CMK (cell line): ENCODE results near the gene AGO3.
A peak's percentile ranks its signal among the peaks of the same experiment; 100 is the strongest.
"Not testable (repeated sequence)": the region's sequence is repeated elsewhere in the genome, so short reads cannot be mapped to it uniquely, and the experiment has no call there.

Experiments used
- DNase-seq: peaks from one replicate; pipeline ENCODE4 v3.0.0-alpha.2; 2010; ENCODE audit warnings: low read depth

The AGO3 gene

GRCh38 chr1:35930593-35931445 is at the start of gene AGO3:
TSS of gene AGO3 (plus strand) at chr1:35931105. CDS start at chr1:35931427, 322 bp downstream.
- peak; percentile 91 for DNase-seq

DNA sequence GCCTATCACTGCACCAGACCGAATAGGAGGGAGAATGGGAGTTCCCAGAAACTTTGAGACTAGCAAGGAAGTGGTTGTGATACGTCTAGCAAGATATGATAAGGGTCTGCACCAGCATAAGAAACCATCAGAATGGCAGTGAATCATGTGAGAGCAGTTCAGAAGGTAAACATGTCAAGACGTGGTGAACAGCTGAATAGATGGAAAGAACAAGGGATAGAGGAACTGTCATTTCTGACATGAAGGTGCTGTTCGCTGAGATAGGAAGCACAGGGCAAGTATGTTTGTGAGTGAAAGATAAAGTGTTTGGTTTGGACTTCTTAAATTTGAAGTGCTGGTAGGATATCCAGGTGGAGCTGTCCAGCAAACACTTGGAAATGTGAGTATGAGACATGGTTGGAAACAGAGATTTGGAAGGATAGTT is 49.0 kb upstream of the AGO3 start:
- peak; percentile 60 for DNase-seq

- no peak for DNase-seq
Measured at GRCh38 chr1:35882586-35882944, 48.3 kb upstream of the AGO3 start.

DNA sequence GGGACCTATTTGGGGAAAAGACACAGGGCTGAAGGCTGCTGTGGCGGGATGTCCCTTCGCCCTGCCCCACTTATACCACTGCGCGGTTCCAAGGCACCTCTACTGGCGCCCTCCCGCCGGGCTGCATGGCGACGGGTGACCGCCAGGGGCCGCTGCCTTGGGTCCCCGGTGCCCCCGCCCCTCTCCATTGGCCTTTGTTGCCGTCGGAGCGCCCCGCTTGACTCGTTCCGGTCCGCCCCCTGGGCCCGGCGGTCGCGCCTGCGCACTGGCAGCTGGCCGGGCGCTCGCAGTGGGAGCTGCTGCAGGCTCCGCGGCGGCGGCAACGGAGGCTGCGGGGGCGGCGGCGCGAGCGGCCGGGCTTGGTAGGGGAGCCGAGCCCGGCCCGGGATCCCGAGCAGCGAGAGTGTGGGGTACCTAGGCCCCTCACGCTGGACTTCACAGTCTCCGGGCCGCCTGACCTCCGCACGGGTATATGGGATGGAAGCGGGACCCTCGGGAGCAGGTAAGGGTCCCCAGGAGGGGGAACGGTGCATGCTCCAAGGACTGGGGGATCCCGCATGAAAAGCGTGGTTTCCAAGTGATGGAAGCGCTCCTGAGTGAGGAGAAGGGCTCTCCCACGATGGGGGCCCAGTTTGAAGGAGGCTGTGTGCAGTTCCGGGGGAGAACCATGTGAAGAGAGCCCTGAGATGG is 47.8 kb upstream of the AGO3 start, which contains the start of gene AGO1:
AGO1 (plus strand) TSS at position 265 of the 690 bp plus-strand sequence; CDS start at position 478, 213 bp downstream.
- DNase-seq: peak; percentile 86

DNA sequence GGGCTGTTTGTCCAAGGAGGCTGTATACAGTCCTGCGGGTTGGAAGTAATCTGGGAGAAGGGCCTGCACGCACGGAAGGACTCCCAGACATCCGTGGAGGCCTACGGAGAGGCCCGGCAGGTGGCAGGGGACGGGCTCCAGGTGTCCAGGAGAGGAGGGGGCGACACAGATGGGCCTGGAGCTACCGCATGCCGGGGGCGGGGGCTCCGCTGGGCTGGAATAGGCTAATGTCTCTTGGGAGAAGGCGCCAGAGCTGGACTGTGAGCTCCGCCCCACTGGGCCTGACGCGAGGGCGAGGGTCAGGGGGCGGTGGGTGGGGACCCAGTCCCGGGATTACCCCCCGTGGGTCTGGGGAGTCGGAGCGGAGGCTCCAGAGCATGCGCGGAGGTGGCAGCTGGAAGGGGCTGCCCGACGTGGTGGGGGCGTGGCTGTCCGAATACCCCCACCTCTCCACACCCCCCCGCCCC is 47.2 kb upstream of the AGO3 start:
- DNase-seq: no peak

GRCh38 chr1:35884934-35885333 is 46.0 kb upstream of the AGO3 start:
- DNase-seq: no peak

GRCh38 chr1:35885961-35886558 is 44.8 kb upstream of the AGO3 start:
- DNase-seq: no peak

DNA sequence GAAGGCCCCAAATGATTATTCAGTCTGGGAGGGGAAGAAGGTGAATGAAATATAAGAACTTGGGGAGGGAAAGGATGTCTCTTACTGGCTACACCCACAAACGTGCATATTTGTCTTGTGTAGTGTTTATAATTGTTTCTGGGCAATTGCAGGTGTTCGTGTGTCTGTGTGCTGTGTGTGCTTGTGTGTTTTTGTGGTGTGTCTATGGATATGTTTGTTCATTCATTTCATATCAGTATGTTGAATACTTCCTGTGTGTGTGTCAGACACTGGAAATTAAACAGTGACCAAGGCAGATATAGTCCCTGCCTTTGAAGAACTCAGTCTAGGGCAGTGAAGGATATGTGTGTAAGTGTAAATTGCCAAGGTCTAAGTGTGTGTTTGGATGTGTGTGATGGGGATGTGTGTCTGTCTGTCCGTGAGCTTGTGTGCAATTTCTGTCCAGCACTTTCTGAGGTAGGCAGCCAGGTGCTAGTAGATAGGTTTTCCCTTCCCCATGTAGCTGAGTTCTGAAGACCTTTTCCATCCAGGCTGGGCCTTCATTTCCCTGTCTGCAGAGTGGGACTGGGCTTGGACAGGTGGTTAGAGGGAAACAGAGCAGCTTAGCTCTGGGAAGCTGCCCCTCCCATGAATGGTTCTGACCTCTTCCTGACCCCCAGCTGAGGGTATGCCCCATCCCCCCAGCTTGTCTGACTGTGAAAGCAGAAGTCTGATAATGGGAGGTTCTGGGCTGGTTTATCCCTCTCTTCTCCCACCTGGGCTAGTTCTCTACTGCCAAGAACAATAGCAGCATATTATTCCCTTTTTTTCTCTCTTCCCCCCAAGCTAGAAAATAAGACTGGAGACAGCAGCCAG is 44.1 kb upstream of the AGO3 start:
- no peak for DNase-seq

DNA sequence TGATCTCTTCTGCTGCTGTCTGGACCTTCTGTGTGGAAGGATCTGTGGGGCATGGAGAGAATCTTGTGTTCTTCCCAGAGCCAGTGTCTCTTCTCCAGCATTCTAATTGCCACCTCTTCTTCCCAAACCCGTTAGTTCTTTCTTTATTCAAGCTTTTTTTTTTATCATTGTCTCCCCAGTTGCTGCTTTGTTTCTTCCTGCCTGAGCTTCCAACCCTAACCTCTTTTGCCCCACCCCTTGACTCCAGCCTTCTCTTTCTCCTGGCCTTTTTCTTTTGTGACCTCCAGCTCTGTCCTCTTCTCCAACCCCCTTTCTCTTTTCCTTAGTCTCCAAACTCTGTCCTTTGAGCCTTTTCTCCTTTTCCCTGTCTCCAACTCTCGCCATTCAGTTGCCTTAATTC is 43.4 kb upstream of the AGO3 start:
- DNase-seq: no peak

- DNase-seq: no peak
Measured at GRCh38 chr1:35888255-35888654, 42.6 kb upstream of the AGO3 start.

GRCh38 chr1:35888981-35889380 is 41.9 kb upstream of the AGO3 start:
- DNase-seq: not testable (repeated sequence)

DNA sequence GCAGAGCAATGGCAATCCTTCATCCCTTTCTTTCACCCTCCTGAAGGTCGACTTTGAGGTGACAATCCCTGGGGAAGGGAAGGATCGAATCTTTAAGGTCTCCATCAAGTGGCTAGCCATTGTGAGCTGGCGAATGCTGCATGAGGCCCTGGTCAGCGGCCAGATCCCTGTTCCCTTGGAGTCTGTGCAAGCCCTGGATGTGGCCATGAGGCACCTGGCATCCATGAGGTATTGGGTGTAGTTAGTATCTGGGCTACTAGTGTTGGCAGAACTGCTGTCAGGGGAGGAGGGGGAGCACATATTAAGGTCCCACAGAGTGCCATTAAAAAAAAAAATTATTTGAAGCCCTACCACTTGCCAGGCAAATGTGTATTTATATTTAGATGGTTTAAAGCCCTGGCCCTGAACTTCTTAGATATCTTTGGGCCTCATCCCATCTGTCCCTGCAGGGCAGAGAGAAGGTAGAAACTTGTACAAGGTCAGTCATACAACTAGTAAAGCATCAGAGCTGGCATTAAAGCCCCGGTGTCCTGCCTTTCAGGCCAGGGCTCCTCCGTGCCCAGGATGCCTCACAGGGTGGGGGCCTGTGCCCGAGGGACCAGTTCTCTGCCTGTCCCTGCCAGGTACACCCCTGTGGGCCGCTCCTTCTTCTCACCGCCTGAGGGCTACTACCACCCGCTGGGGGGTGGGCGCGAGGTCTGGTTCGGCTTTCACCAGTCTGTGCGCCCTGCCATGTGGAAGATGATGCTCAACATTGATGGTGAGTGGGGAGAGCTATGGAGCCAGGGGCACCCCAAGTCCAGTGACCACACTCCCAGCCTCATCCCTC is 37.6 kb upstream of the AGO3 start:
- DNase-seq: no peak

GRCh38 chr1:35894183-35894582 is 36.7 kb upstream of the AGO3 start:
- peak; percentile 77 for DNase-seq

DNA sequence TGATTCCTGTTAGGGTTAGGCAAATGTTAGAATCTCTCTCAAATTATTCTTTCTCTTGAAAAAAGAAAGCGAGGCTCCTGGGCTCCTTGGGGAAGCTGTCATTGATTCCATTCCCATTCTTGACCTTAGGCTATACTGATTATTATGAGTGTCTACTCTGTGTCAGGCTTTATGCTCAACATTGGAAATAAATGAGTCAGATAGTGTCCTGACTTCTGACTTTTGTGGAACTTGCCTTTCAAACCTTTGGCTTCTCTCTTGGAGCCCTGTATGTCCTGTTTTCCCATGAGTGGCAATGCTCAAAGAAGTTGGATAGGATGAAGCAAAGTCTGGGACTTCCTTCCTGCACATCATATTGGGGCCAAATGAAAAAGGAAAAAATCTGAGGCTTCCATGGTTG is 36.2 kb upstream of the AGO3 start:
- no peak for DNase-seq

GRCh38 chr1:35899941-35900340 is 31.0 kb upstream of the AGO3 start:
- no peak for DNase-seq

- DNase-seq: no peak
Measured at GRCh38 chr1:35901235-35901634, 29.7 kb upstream of the AGO3 start.

DNA sequence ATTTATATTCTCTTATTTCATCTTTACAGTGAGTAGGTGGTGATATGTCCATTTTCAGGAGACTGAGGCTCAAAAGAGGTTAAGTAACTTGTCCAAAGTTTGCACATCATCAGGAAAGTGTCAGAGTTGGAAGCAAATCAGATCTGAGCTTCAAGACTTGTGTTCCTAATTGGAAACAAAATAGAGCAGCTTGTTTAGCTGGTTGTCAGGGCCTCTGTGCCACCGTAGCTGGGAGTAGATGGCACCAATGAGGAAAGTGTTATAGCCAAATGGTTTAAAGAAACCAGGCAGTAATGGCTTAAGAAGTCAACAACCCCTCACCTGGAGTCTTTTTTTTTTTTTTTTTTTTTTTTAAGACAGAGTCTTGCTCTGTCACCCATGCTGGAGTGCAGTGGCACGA is 28.2 kb upstream of the AGO3 start:
- no peak for DNase-seq

DNA sequence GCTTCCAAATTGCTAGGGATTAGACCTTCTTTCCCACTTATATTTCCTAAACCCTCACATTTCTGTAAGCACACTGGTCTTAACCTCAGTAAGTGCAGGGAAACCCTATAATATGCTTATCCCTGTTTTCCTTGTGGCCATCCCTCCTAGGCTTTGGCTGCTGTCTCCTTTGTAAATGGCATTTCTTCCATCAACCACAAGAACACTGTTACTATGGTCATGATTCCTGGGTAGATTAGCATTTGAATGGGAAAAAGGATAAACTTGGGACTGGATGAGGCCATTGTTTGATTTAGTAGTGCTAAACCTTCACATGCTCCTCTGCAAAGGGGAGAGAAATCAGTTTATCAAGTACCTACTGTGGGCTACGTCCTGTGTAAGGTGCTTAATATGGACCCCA is 16.2 kb upstream of the AGO3 start:
- no peak for DNase-seq

DNA sequence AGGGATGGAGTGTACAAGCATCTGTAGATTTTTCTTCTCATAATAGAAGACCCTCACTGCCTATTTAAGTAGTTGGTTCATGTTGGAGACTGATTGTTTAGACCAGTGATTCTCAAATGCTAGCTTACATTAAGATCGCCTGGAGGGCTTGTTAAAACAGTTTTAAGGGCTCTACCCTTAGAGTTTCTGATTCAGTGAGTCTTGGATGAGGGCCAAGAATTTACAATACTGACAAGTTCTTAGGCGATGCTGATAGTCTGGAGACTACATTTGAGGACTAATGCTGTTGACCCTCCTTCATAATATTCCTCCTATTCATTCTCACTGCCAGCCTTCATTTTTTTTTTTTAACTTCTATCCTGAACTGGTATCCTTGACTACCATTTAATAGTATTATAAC is 15.2 kb upstream of the AGO3 start:
- DNase-seq: no peak

- no peak for DNase-seq
Measured at GRCh38 chr1:35923791-35924221, 7.1 kb upstream of the AGO3 start.

DNA sequence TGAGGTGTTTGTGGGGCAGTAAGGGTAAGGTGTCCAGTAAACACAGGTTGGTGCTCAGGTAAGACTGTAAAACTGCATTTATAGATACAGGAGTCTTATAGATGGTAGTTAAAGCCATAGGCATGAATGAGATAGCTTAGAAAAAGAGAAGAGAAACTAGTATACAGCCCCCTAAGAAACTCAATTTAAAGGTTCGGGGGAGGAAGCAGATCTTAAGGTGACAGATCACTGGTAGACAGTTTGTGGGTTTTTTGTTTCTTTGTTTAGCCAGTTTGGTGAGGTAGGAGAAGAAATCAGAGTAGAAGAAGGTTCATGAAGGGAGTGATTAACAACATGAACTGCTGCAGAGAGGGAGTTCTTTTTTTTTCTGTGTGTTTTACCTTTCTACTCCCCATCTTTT is 6.1 kb upstream of the AGO3 start:
- no peak for DNase-seq
